HG02588 (cell line): ENCODE measurements around the gene PRAF2.

Source experiments
- ATAC-seq: cut with Tn5 transposase; IDR thresholded peaks from one replicate; pipeline ENCODE4 v1.9.1; 2021; ENCODE audit warnings: mild to moderate bottlenecking, moderate library complexity; ENCODE audit not compliant: unreplicated experiment

Gene PRAF2, protein sequence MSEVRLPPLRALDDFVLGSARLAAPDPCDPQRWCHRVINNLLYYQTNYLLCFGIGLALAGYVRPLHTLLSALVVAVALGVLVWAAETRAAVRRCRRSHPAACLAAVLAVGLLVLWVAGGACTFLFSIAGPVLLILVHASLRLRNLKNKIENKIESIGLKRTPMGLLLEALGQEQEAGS

GRCh38 chrX:49073601-49074575 is at the start of gene PRAF2:
PRAF2 (minus strand) TSS chrX:49074002; CDS start chrX:49073987, 15 bp downstream.
- peak; percentile 83 for ATAC-seq

DNA sequence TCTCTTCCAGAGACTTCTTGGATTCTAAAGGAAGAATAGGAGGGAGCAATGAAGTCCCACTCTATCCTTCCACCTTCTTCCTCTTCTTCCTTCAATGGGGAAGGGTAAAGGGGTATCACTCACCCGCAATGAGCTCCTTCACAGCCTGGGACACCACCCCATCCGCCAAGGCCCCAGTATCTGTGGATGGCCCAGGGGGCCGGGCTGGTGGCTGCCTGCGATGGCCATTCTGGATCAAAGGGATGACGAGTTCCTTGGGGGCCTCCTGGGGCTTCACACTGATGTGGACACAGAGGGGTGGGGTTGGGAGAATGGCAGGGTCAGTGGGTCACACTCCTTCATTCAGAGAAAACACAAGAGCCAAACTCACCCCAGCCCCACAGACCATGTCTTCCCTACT is 48.7 kb upstream of the PRAF2 start:
- ATAC-seq, result no peak

DNA sequence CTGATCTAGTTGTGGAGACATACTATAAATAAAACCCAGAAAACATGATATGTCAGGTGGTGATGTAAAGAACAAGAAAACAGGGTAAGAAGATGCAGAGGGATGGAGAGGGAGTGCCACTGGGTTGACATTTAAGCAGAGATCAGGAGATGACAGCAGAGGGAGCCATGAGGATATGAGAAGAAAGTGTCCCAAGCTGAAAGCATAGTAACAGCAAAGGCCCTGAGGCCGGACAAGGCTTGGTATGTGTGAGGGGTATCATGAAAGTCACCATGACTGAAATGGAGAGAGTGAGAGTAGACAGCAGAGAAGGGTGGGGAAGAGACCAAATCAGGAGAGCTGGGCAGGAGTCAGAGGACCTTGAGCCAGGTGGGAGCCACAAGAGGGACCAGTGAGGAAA is 46.3 kb upstream of the PRAF2 start:
- no peak for ATAC-seq

- no peak for ATAC-seq
Observed at GRCh38 chrX:49117581-49117980, 43.8 kb upstream of the PRAF2 start.

DNA sequence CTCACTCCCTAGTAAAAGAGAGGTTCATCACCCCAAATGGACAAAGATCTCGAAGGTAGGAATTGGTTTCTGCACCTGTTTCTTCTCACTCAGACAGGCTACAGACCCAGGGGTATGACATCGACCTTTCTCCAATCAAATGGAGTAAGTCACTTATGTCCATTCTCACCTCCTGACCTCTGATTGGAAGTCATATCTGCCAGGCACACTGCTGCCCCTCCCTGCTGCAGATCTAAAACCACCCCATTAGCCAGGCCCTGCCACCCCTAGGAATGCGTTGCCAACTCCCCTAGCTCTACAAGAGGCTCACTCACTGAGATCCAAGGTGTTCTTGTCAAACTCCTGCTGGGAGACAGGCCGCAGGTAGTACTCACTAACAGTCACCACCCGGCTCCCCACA is 42.9 kb upstream of the PRAF2 start:
- no peak for ATAC-seq

DNA sequence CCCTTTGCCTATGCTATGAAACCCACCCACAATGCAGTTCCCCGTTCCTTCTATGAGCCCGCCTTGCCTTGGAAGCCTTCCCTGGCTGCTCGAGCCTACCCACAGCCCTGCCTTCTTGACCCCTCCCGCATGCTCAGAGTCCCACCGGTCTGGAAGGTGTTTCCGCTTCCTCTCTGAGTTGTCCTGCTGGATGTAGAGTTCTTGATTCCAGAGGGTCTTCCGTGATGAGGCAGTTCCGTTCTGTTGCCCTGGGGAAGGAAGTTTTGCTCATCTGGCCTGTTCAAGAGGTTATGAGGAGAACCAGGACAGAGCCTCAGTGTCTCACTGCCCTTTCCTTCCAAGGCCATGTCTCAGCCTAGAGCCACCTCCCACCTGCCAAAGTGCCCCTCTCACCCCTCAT is 42.3 kb upstream of the PRAF2 start:
- ATAC-seq, result no peak

- no peak for ATAC-seq
Observed at GRCh38 chrX:49111791-49112190, 38.0 kb upstream of the PRAF2 start.

GRCh38 chrX:49110417-49110816 is 36.6 kb upstream of the PRAF2 start:
- no peak for ATAC-seq

DNA sequence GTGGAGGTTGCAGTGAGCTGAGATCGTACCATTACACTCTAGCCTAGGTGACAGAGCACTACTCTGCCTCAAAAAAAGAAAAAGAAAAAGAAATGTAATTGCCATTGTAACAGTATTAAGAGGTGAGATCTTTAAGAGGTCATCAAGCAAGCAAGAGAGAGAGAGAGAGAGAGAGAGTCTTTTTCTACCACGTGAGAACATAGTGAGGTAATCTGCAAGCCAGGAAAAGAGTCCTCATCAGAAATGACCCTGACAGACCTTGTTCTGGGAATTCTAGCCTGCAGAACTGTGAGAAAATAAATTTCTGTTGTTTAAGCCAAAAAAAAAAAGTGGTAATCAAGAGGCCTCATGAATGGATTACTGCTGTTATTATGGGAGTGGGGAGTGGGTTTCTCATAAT is 34.8 kb upstream of the PRAF2 start:
- ATAC-seq, result no peak

DNA sequence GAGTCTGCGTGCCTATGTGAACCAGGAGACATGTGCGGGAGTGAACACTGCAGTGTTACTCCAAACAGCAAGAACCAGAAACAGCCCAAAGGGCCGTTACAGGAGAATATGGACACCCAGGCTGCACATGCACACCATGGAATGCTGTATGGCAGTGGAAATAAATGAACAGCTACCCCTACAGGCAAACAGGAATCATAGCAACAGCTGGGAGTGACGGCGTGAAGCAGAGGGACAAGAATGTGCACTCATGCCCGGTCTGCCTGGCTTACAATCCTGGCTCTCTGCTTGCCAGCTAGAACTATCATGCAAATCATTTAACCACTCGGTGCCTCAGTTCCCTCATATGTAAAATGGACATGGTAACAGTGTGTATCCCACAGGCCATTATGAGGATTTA is 33.1 kb upstream of the PRAF2 start:
- ATAC-seq, result no peak

DNA sequence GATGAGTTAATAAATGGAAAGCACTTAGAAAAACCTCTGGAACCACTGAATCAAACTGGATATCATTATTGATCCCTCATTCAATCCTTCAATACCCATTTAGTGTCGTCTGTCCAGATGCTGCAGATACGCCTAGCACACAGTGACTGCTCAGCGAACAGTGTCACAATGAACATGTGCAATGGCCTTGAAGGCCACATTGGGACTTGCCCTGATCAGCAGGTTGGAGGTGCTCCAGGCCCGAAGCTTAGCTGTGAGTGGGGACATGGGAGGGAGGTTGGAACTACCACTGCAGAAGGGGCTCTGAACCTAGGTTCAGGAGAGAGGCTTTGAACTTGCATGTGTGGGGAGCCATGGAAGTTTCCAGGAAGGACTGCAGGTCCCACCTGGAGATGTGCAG is 32.5 kb upstream of the PRAF2 start:
- ATAC-seq, result no peak

GRCh38 chrX:49103637-49104036 is 29.8 kb upstream of the PRAF2 start:
- ATAC-seq, result no peak

DNA sequence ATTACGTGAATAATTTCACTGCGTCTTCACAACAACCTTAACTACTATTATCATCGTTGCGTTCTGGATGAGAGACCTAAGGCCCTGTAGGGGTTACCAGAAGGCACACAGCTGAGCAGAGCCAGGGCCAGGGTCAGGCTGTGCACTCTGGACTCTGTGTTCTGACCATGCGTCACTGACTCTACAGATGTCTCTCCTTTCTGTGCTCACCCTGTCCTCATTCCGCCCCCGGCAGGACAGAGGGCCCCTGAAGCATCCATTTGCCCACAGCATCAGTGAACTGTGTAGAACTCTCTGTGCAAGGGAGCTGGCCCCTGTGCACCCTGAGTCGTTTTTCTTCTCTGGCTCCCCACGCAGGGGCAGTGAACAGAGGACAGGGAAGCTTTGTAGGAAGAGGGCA is 28.4 kb upstream of the PRAF2 start:
- no peak for ATAC-seq

DNA sequence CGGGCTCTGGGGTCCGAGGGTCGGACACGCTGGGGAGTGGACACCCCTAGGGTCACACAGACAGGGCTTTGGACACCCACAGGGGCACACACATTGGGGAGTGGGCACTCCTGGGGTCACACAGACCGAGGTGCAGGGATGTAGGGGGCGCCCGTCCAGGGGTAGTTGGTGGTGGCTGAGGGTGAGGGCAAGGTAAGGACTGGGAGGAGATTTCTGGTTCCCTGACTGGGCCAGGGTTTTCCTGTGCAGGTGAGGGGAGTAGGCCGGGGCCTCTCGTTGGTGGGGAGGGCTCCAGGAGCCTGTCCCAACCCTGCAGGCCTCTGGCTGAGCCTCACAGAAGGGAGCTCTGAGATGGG is 27.8 kb upstream of the PRAF2 start:
- ATAC-seq, result no peak

GRCh38 chrX:49100704-49101628 is 27.2 kb upstream of the PRAF2 start:
- peak; percentile 94 for ATAC-seq

- ATAC-seq, result no peak
Observed at GRCh38 chrX:49096419-49096818, 22.6 kb upstream of the PRAF2 start.

DNA sequence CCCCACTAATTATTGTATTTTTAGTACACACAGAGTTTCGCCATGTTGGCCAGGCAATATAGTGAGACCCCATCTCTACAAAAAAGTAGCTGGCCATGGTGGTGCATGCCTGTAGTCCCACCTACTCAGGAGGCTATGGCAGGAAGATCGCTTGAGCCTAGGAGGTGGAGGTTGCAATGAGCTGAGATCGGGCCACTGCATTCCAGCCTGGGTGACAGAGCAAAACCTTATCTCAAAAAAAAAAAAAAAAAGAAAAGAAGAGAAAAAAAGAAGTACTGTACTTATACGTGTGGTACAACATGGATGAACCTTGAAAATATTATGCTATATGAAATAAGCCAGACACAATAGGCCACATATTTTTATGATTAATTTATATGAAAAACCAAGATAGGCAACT is 15.8 kb upstream of the PRAF2 start:
- no peak for ATAC-seq

GRCh38 chrX:49082271-49082871 is 8.6 kb upstream of the PRAF2 start:
- ATAC-seq, result no peak

GRCh38 chrX:49079489-49080428 is 6.0 kb upstream of the PRAF2 start, which contains the start of gene WDR45:
WDR45 (minus strand) TSS chrX:49079887; CDS start chrX:49078095, 1,792 bp downstream.
- ATAC-seq, result peak; percentile 83

GRCh38 chrX:49077941-49078340 is 4.1 kb upstream of the PRAF2 start:
- no peak for ATAC-seq
